RWPE1 (cell line): ENCODE measurements around the gene NPHS1.
A peak's percentile ranks its signal among the peaks of the same experiment; 100 is the strongest.

Experiments used
- CTCF ChIA-PET: fragments of 350-600 bp; sonication (Branson Sonifier 250); formaldehyde crosslinking; extraction: SDS; loops from one replicate; lab custom pipeline; 2021; lab: Yijun Ruan, JAX
- POLR2A ChIA-PET: fragments of 400-600 bp; formaldehyde crosslinking; extraction: SDS; loops from one replicate; lab custom pipeline; 2020; ENCODE audit warnings: antibody characterized with exemption; ENCODE audit not compliant: low non-redundant PET; lab: Yijun Ruan, JAX
- DNase-seq: peaks from one replicate; pipeline ENCODE4 v3.0.0; 2012; ENCODE audit warnings: low spot score
- H3K27ac ChIP-seq: fragments of 450-650 bp; 2 replicates; pipeline ENCODE4 v1.5.1; 2017
- TF ChIP-seq, protein P1 (sequence below): fragments of 450-650 bp; conservative IDR thresholded peaks from 2 replicates; pipeline ENCODE4 v1.5.1; 2017; ENCODE audit warnings: low read depth, mild to moderate bottlenecking

NPHS1 gene

GRCh38 chr19:35833972-35834371 is 18.3 kb downstream of the NPHS1 start:
- CTCF ChIA-PET: interaction anchor here (0.7 to 1.4 kb wide), 4 partner anchors 11 to 23 kb away, joined by 3 to 8 read pairs (median 6); partner anchors contain the start of gene KIRREL2
- TF ChIP-seq, protein P1, sequence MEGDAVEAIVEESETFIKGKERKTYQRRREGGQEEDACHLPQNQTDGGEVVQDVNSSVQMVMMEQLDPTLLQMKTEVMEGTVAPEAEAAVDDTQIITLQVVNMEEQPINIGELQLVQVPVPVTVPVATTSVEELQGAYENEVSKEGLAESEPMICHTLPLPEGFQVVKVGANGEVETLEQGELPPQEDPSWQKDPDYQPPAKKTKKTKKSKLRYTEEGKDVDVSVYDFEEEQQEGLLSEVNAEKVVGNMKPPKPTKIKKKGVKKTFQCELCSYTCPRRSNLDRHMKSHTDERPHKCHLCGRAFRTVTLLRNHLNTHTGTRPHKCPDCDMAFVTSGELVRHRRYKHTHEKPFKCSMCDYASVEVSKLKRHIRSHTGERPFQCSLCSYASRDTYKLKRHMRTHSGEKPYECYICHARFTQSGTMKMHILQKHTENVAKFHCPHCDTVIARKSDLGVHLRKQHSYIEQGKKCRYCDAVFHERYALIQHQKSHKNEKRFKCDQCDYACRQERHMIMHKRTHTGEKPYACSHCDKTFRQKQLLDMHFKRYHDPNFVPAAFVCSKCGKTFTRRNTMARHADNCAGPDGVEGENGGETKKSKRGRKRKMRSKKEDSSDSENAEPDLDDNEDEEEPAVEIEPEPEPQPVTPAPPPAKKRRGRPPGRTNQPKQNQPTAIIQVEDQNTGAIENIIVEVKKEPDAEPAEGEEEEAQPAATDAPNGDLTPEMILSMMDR: no peak

GRCh38 chr19:35832054-35832453 is 20.2 kb downstream of the NPHS1 start:
- ChIA-PET POLR2A (no interaction called here), CTCF (interaction anchor here (0.6 kb wide), 1 partner anchor 12 kb away, joined by 3 read pairs; no protein-coding TSS in a partner anchor)
- H3K27ac ChIP-seq: no peak overlapping the region
- TF ChIP-seq, protein P1: no peak
- no peak for DNase-seq

More at GRCh38 chr19:35833972-35834371, 18.3 kb downstream of the NPHS1 start:
- no peak for DNase-seq
- H3K27ac ChIP-seq: no peak overlapping the region
- POLR2A ChIA-PET: no interaction called here

DNA sequence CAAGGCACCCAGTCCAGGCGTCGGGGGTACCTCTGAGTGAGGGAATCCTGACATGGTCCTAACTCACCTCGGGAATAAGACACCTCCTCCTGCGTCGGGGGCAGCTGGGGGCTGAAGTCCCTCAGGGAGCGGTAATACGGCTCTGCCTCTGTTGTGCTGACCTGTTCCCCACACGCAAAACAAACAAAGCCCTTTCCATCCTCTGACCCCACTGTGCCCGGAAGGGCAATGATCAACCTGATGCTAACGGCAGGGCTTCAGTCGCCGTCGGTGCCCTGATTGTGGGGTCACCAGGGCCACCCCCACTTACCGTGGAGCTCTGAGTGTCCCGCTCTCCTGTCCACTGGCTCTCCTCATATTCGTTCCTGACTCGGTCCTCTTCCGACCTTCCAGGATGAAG is 21.3 kb downstream of the NPHS1 start:
- DNase-seq: no peak
- no peak overlapping the region for H3K27ac ChIP-seq
- CTCF ChIA-PET: no interaction called here
- TF ChIP-seq, protein P1: no peak
- POLR2A ChIA-PET: no interaction called here

- TF ChIP-seq, protein P1: no peak
- DNase-seq: peak; percentile 50
- ChIA-PET POLR2A (no interaction called here), CTCF (no interaction called here)
- H3K27ac ChIP-seq: no peak overlapping the region
Observed at GRCh38 chr19:35828692-35829301, 23.5 kb downstream of the NPHS1 start.

DNA sequence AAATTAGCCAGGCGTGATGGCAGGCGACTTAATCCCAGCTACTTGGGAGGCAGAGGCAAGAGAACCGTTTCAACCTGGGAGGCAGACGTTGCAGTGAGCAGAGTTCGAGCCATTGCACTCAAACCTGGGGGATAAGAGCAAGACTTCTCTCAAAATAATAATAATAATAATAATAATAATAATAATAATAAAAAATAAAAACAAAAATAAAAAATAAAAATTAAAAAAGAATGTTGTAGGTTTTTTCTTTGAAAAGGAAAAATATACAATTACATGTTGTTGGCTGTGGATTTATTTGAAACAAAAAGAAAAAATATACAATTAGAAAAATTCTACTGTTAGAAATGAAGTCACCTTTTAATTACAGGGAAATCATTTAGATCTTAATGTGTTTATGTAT is 28.2 kb downstream of the NPHS1 start:
- DNase-seq: no peak
- TF ChIP-seq, protein P1: no peak
- POLR2A ChIA-PET: no interaction called here
- H3K27ac ChIP-seq: no peak overlapping the region
- CTCF ChIA-PET: no interaction called here

- DNase-seq: no peak
- no peak overlapping the region for H3K27ac ChIP-seq
- POLR2A ChIA-PET: no interaction called here
- CTCF ChIA-PET: interaction anchor here (0.7 kb wide), 1 partner anchor 27 kb away, joined by 3 read pairs; no protein-coding TSS in a partner anchor
- TF ChIP-seq, protein P1: no peak
Observed at GRCh38 chr19:35822579-35822978, 29.7 kb downstream of the NPHS1 start.
